ENCODE results near the gene SKA2. TPM values are rescaled to one million over a fixed set of nuclear protein-coding genes. Genes with fewer than 3 reads are reported as not detected.

Gene SKA2
- 100 to 1,000 TPM in 1 of 6 experiments, 10 to 100 TPM in 5; 65.4 to 102 (median 96.6) TPM for total RNA-seq (2021; fragmentation: NEBNext Ultra II Directional; extraction: Animal tissue kit (Norgen Biotek cat#: 25700))
- long read RNA-seq, transcript SKA2-201 (4 exons, 2,798 nt) = minor isoform, 18 of 70 reads
- long read RNA-seq, transcript SKA2-206 (3 exons, 595 nt) = major isoform, 19 of 70 reads
- long read RNA-seq, partial matches to known transcripts = 2 of 70 reads
- long read RNA-seq, other reads (novel, unspliced or antisense) = 20 of 70 reads

GRCh38 chr17:59154721-59155438 is at the start of gene SKA2:
Gene SKA2, minus strand, starts transcription at chr17:59155186. Its CDS starts 23 bp downstream, at chr17:59155163.
- no peak within 1 kb of the TSS for H3K27ac Mint-ChIP-seq
- no peaks in the 10 kb centered on the region for H3K9me3 Mint-ChIP-seq
- H3K36me3 Mint-ChIP-seq (ENCODE audit: low read depth) = peaks cover 4% of the 10 kb centered on the region; the same call in 1 of the 2 replicates
- peaks cover 66% of the 10 kb centered on the region for H3K4me1 Mint-ChIP-seq (ENCODE audit: low read depth)
- no peak for TF ChIP-seq CTCF (IDR thresholded peaks at IDR 0.05)
- no peak within 1 kb of the TSS for H3K4me3 Mint-ChIP-seq
- DNase-seq = no peak
- no peaks in the 10 kb centered on the region for H3K27me3 Mint-ChIP-seq (ENCODE audit: insufficient read depth)

GRCh38 chr17:59202320-59202719 is 47.3 kb upstream of the SKA2 start:
- no peaks in the 10 kb centered on the region; the same call in 1 of the 2 replicates for H3K36me3 Mint-ChIP-seq (ENCODE audit: low read depth)
- no peak overlapping the region for H3K4me3 Mint-ChIP-seq
- no peak for TF ChIP-seq CTCF (IDR thresholded peaks at IDR 0.05)
- H3K4me1 Mint-ChIP-seq (ENCODE audit: low read depth) = no peaks in the 10 kb centered on the region
- no peak for DNase-seq
- H3K9me3 Mint-ChIP-seq = no peaks in the 10 kb centered on the region
- no peaks in the 10 kb centered on the region; the same call in 1 of the 2 replicates for H3K27me3 Mint-ChIP-seq (ENCODE audit: insufficient read depth)
- H3K27ac Mint-ChIP-seq = no peak overlapping the region

GRCh38 chr17:59199398-59199797 is 44.4 kb upstream of the SKA2 start:
- no peak for DNase-seq
- H3K36me3 Mint-ChIP-seq (ENCODE audit: low read depth) = no peaks in the 10 kb centered on the region; the same call in 1 of the 2 replicates
- no peaks in the 10 kb centered on the region; the same call in 1 of the 2 replicates for H3K27me3 Mint-ChIP-seq (ENCODE audit: insufficient read depth)
- no peaks in the 10 kb centered on the region for H3K9me3 Mint-ChIP-seq
- no peaks in the 10 kb centered on the region for H3K4me1 Mint-ChIP-seq (ENCODE audit: low read depth)
- H3K27ac Mint-ChIP-seq = peak overlapping the region; percentile 20; the same call in 1 of the 2 replicates
- H3K4me3 Mint-ChIP-seq = no peak overlapping the region
- no peak for TF ChIP-seq CTCF (IDR thresholded peaks at IDR 0.05)

- H3K27me3 Mint-ChIP-seq (ENCODE audit: insufficient read depth) = no peaks in the 10 kb centered on the region; the same call in 1 of the 2 replicates
- H3K36me3 Mint-ChIP-seq (ENCODE audit: low read depth) = peaks cover 14% of the 10 kb centered on the region
- no peak for DNase-seq
- H3K9me3 Mint-ChIP-seq = no peaks in the 10 kb centered on the region
- no peak overlapping the region for H3K27ac Mint-ChIP-seq
- TF ChIP-seq CTCF (IDR thresholded peaks at IDR 0.05) = no peak
- H3K4me3 Mint-ChIP-seq = no peak overlapping the region
- H3K4me1 Mint-ChIP-seq (ENCODE audit: low read depth) = no peaks in the 10 kb centered on the region
Observed at GRCh38 chr17:59193336-59193862, 38.4 kb upstream of the SKA2 start.

- Mint-ChIP-seq H3K36me3 (ENCODE audit: low read depth) (peaks cover 18% of the 10 kb centered on the region), H3K27me3 (ENCODE audit: insufficient read depth) (no peaks in the 10 kb centered on the region), H3K9me3 (no peaks in the 10 kb centered on the region), H3K4me3 (no peak overlapping the region), H3K27ac (no peak overlapping the region), H3K4me1 (ENCODE audit: low read depth) (peaks cover 4% of the 10 kb centered on the region; the same call in 1 of the 2 replicates)
- TF ChIP-seq CTCF (IDR thresholded peaks at IDR 0.05) = no peak
- no peak for DNase-seq
Observed at GRCh38 chr17:59190806-59191205, 35.8 kb upstream of the SKA2 start.
